ENCODE data around the gene BST1. TPM values are rescaled to one million over a fixed set of nuclear protein-coding genes. Genes with fewer than 3 reads are reported as not detected.

BST1 gene
- total RNA-seq, 1 experiment from 2014 or later: 0.41 TPM

GRCh38 chr4:15703439-15703838, 574 bp downstream of the BST1 start:
- ChIA-PET CTCF (no interaction called here), POLR2A (no interaction called here)
- H3K4me1 ChIP-seq: peaks cover 8% of the 10 kb centered on the region; the same call in 1 of the 2 replicates
- TF ChIP-seq CTCF (IDR thresholded peaks at IDR 0.05; ENCODE audit: insufficient read depth in 1 of 2, low read depth in 1 of 2, low read length in 1 of 2, severe bottlenecking in 1 of 2, unreplicated experiment in 1 of 2): no peak
- intact Hi-C loops (cut with micrococcal nuclease; ENCODE audit: unreplicated experiment): no loop called here
- Mint-ChIP-seq H3K27ac (ENCODE audit: unreplicated experiment) (no peak overlapping the region), H3K27me3 (ENCODE audit: insufficient read depth, unreplicated experiment) (no peaks in the 10 kb centered on the region), H3K9me3 (ENCODE audit: unreplicated experiment) (peaks cover 29% of the 10 kb centered on the region), H3K4me1 (ENCODE audit: low read depth, unreplicated experiment) (peaks cover 14% of the 10 kb centered on the region), H3K36me3 (ENCODE audit: insufficient read depth, unreplicated experiment) (peaks cover 15% of the 10 kb centered on the region), H3K4me3 (ENCODE audit: unreplicated experiment) (no peak overlapping the region)
- no peak overlapping the region for H3K4me3 ChIP-seq (ENCODE audit: low read depth, low read length)
- no peaks in the 10 kb centered on the region for H3K36me3 ChIP-seq (ENCODE audit: control insufficient read depth, insufficient read depth, low read length)
- no peaks in the 10 kb centered on the region; the same call in 1 of the 2 replicates for H3K9me3 ChIP-seq
- no TSS peak for BruUV-seq (replicated peaks)
- H3K27me3 ChIP-seq (replicated peaks; ENCODE audit: control insufficient read depth, insufficient read depth, low read length): no peaks in the 10 kb centered on the region
- DNase-seq: no peak

- H3K9me3 ChIP-seq: no peaks in the 10 kb centered on the region; the same call in 1 of the 2 replicates
- no peak for TF ChIP-seq CTCF (IDR thresholded peaks at IDR 0.05; ENCODE audit: insufficient read depth in 1 of 2, low read depth in 1 of 2, low read length in 1 of 2, severe bottlenecking in 1 of 2, unreplicated experiment in 1 of 2)
- peaks cover 7% of the 10 kb centered on the region; the same call in 1 of the 2 replicates for H3K4me1 ChIP-seq
- H3K36me3 Mint-ChIP-seq (ENCODE audit: insufficient read depth, unreplicated experiment): peaks cover 15% of the 10 kb centered on the region
- BruUV-seq (replicated peaks): no TSS peak
- no peak for DNase-seq
- peaks cover 22% of the 10 kb centered on the region for H3K9me3 Mint-ChIP-seq (ENCODE audit: unreplicated experiment)
- no peak overlapping the region for H3K27ac Mint-ChIP-seq (ENCODE audit: unreplicated experiment)
- ChIA-PET POLR2A (no interaction called here), CTCF (no interaction called here)
- H3K4me1 Mint-ChIP-seq (ENCODE audit: low read depth, unreplicated experiment): peaks cover 17% of the 10 kb centered on the region
- H3K27me3 Mint-ChIP-seq (ENCODE audit: insufficient read depth, unreplicated experiment): no peaks in the 10 kb centered on the region
- H3K36me3 ChIP-seq (ENCODE audit: control insufficient read depth, insufficient read depth, low read length): no peaks in the 10 kb centered on the region
- H3K27me3 ChIP-seq (replicated peaks; ENCODE audit: control insufficient read depth, insufficient read depth, low read length): no peaks in the 10 kb centered on the region
- intact Hi-C loops (cut with micrococcal nuclease; ENCODE audit: unreplicated experiment): no loop called here
- no peak overlapping the region for H3K4me3 Mint-ChIP-seq (ENCODE audit: unreplicated experiment)
- no peak overlapping the region for H3K4me3 ChIP-seq (ENCODE audit: low read depth, low read length)
These were observed 1.3 kb downstream of the BST1 start for GRCh38 chr4:15704129-15704528.

- intact Hi-C loops (cut with micrococcal nuclease; ENCODE audit: unreplicated experiment): no loop called here
- no peaks in the 10 kb centered on the region for H3K4me1 ChIP-seq
- H3K4me1 Mint-ChIP-seq (ENCODE audit: low read depth, unreplicated experiment): peaks cover 6% of the 10 kb centered on the region
- no peaks in the 10 kb centered on the region for H3K36me3 ChIP-seq (ENCODE audit: control insufficient read depth, insufficient read depth, low read length)
- DNase-seq: no peak
- ChIA-PET POLR2A (no interaction called here), CTCF (no interaction called here)
- no peaks in the 10 kb centered on the region for H3K9me3 ChIP-seq
- no peak overlapping the region for H3K4me3 Mint-ChIP-seq (ENCODE audit: unreplicated experiment)
- no peaks in the 10 kb centered on the region for H3K27me3 ChIP-seq (replicated peaks; ENCODE audit: control insufficient read depth, insufficient read depth, low read length)
- no peak overlapping the region for H3K27ac Mint-ChIP-seq (ENCODE audit: unreplicated experiment)
- H3K36me3 Mint-ChIP-seq (ENCODE audit: insufficient read depth, unreplicated experiment): peaks cover 5% of the 10 kb centered on the region
- H3K9me3 Mint-ChIP-seq (ENCODE audit: unreplicated experiment): peaks cover 8% of the 10 kb centered on the region
- no peak overlapping the region for H3K4me3 ChIP-seq (ENCODE audit: low read depth, low read length)
- H3K27me3 Mint-ChIP-seq (ENCODE audit: insufficient read depth, unreplicated experiment): no peaks in the 10 kb centered on the region
- BruUV-seq (replicated peaks): no TSS peak
- no peak for TF ChIP-seq CTCF (IDR thresholded peaks at IDR 0.05; ENCODE audit: insufficient read depth in 1 of 2, low read depth in 1 of 2, low read length in 1 of 2, severe bottlenecking in 1 of 2, unreplicated experiment in 1 of 2)
These were observed 3.9 kb downstream of the BST1 start for GRCh38 chr4:15706646-15707362.
